GM21786 (cell line): Measurements from ENCODE around the gene TCEA2.

Experiments
- ATAC-seq: cut with Tn5 transposase; IDR thresholded peaks from one replicate; pipeline ENCODE4 v1.9.1; 2021; ENCODE audit not compliant: unreplicated experiment

Gene TCEA2

GRCh38 chr20:64091340-64091739, 28.3 kb downstream of the TCEA2 start:
- ATAC-seq, result no peak

- ATAC-seq, result no peak
These were observed 28.8 kb downstream of the TCEA2 start for GRCh38 chr20:64091770-64092169.

GRCh38 chr20:64092258-64093012, 29.4 kb downstream of the TCEA2 start:
- no peak for ATAC-seq

- no peak for ATAC-seq
These were observed 30.1 kb downstream of the TCEA2 start for GRCh38 chr20:64093013-64093503.

DNA sequence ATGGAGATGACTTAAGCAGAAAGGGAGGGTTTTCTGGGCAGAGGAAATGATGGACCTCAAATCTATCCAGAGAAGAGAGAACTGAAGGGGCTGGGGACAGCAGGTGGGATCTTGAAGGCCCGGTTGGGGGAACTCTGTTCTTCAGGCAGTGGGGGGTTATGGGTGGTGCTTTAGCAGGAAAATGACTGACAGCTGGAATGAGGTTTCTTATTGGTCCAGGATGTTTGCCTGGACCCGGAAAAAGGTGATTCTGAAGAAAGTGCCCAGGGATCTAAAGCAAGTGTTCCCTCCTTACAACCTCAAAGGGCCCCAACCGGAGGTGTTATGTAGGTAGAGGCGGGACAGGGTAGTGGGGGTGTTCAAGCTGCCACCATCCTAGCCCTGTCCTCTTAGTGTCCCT, 32.5 kb downstream of the TCEA2 start:
- ATAC-seq, result no peak

DNA sequence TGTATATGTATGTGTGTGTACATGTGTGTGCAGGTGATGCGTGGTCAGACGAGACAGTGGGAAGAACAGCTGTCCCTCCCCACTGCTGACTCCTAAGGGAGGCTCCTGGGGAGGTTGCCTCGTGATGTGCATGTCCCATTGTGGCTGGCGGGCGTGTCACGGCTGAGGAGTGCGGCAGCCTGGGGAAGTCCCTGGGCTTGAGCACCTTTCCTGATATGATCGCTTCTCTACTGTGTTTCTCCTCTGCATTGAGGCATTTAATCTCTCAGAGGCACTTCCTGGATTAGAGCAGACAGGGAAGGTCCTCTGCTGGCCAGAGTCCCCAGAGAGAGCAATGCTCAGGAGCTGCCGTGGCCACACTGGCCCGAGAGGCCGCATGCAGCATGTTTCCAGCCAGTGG, 32.9 kb downstream of the TCEA2 start:
- no peak for ATAC-seq

DNA sequence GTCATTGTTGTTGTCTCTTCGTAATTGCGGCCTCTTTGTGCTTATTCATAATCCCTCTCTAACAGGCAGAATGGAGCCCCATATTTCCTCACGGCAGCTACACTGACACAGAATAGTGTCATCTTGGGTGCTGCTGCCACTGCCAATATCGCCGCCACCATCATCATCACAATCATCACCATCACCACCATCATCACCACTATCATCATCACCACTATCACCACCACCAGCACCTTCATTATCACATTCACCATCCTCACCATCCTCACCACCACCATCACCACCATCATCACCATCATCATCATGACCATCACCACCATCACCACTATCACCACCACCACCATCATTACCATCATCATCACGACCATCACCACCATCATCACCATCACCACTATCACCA, 33.5 kb downstream of the TCEA2 start:
- ATAC-seq, result no peak

- ATAC-seq, result no peak
These were observed 35.5 kb downstream of the TCEA2 start for GRCh38 chr20:64098471-64099013.

- ATAC-seq, result no peak
These were observed 36.2 kb downstream of the TCEA2 start for GRCh38 chr20:64099086-64099786.

GRCh38 chr20:64099880-64100565, 37.0 kb downstream of the TCEA2 start:
- ATAC-seq, result no peak

GRCh38 chr20:64100566-64100888, 37.5 kb downstream of the TCEA2 start:
- ATAC-seq, result no peak

GRCh38 chr20:64100946-64101688, 38.1 kb downstream of the TCEA2 start:
- no peak for ATAC-seq

- no peak for ATAC-seq
These were observed 39.0 kb downstream of the TCEA2 start for GRCh38 chr20:64101731-64102621.

GRCh38 chr20:64102647-64103354, 39.8 kb downstream of the TCEA2 start:
- ATAC-seq, result no peak

DNA sequence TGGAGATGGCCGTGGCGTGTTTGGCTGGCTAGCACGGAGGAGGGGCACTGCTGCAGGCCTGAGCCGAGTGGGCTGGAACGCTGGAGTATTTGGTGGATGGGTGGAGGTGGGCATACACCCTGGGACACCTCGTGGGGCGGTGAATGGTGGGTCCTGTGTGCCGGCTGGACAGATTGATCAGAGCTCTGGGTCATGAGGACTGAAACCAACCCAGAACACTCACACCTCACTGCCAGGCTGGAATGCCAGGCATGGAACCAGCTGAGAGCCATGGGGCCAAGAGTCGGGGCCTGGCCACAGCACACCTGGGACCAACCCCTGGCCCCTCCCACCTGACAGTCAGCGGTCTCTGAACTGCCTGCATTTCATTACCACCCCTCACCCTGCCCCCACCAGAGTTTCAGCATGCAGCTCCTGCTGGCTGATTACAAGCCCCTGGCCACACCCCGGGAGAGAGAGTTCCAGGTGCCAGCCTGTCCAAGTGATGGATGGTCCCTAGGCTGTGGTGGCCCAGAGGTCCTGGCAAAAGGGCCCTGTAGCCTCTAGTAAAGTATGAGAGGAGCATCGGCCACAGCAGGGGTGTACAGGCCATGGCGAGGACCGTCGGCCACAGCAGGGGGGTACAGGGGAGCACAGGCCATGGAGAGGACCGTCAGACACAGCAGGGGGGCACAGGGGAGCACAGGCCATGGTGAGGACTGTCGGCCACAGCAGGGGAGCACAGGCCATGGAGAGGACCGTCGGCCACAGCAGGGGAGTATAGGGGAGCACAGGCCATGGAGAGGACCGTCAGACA, 41.1 kb downstream of the TCEA2 start:
- no peak for ATAC-seq

- ATAC-seq, result no peak
These were observed 41.9 kb downstream of the TCEA2 start for GRCh38 chr20:64104667-64105451.

- no peak for ATAC-seq
These were observed 42.9 kb downstream of the TCEA2 start for GRCh38 chr20:64105846-64106434.
